ENCODE results near the gene PPM1K.
"Not testable (repeated sequence)": the region's sequence is repeated elsewhere in the genome, so short reads cannot be mapped to it uniquely, and the experiment has no call there.

PPM1K gene

DNA sequence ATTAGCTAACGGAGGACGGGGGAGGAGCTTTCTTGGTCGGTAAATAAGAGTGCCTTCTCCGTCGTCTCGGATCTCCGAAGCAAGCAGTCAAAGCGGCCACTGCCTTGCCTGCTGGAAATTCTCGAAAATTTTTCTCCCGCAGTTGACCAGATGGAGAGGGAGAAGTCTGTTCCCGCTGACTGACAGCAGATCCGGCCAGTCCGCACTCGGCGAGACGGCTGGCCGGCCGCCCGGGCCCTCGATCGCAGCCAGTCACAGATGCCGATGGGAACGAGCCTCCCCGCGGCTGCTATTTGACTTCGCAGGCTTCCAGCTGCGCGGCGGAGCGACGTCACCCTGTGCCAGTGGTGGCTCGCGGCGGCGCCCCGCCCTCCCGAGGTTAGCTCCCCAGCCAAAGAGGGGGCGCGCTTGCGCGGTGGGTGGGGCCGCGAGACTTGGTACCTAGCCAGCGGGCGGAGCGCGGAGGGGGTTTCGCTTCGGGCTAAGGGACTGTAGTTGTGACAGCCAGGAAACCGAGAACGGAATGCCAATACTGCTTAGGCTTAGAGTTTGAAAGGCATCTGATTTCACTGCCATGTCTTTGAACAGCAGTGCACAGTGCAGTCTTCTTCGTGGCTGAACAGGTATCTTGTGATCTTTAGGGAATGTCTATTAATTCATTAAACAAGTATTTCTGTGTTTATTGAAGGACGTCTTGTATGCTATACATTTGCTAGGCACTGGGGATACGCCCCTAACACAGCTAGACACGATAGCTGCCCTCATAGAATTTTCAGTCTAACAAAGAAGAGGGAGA, at the start of gene PPM1K:
Gene PPM1K (minus strand): TSS at position 123 of the 796 bp plus-strand sequence. CDS start 5,978 bp downstream, outside the sequence.
- peak; percentile 99 for DNase-seq

DNA sequence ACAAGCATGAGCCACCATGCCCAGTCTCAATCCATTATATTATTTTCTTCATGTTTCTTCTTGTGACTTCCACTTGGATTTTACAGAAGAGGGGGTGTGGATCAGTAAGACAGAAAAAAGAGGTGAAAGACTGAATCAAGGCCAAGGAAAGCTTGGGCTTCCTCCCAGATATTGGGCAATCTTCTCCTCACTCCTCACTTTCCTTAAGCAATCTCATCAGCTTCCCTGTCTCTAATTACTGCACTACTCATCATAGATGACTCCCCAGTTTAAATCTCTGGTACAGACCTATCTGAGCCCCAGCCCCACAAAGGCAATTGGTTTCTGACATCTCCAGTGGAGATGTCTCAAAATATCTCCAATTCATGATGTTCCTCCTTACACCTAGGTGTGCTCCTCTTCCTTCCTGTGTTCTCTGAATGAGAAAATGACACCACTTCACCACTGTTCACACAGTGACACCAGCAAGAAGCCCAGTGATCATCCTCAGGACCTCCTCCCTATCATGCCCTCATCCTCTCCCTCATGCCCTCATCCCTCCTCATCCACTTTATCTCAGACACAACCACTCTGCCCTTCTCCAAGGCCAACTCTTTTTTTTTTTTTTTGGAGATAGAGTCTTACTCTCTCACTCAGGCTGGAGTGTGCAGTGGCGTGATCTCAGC, 49.5 kb upstream of the PPM1K start:
- DNase-seq, result no peak

DNA sequence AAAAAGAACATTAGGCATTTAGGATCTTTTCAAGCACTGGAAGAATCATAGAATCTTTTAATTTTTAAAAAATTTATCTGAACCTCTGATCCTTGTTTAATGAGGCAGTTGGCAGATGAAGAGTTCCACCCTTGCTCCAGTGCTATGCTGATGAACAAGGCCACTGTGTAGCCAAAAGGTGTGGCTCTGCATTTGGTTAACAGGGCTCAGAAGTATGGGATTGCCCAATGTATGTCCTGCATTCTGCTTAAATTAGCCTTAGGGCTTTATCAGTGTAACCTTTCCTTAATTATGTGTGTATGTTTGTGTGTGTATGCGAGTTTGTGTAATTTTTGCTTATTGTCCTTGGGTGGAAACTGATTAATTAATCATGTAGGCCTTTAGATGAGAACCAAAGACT, 43.3 kb upstream of the PPM1K start:
- no peak for DNase-seq

DNA sequence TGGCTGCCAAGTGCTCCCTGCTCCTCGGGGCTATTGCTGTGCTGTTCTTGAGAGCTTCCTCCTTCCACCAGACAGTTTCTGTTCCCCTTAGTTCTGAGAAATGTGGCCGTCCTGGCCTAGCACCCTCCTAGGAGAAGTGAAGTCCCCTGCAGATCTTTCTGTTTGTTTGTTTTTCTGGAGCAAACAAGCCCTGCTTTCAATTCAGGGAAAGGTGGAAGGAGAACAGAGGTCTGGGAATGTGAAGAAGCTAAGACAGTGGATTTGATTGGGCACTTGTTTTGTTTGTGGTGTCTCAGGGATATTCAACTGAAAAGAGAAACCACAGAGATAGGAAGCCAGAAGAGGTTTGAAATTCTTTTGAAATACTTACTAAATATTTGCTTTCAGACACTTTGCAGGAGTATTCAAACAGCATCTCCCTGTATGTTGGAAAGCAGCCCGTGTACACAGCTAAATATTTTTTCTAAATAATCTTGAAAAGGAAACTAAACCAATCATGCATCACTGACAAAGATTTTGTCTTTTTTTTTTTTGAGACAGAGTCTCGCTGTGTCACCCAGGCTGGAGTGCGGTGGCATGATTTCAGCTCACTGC, 36.5 kb upstream of the PPM1K start:
- peak; percentile 9 for DNase-seq

DNA sequence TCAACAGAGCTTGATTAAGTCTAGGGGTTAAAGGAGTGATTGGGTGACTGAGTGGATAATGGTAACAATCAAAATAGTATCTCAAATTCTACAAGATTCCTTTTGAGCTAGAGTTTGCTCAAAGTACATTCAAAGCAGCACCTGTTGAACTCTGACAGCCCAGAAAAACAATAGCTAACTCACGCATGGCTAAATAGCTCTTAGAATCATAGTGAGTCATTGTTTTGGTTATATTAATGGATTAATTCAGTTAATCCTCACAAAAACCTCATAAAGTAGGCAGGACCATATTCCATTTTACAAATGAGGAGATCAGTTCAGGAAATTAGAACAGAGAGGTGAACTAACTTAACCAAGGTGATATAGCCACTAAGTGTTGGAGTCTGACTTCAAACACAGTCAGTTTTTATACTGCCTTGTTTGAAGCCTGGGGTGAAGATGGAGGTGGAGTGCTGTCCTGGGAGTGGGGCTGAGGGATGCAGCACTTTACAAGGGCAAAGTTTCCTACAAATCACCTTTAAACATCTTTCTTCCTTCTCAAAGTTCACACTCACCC, 35.9 kb upstream of the PPM1K start:
- no peak for DNase-seq

DNA sequence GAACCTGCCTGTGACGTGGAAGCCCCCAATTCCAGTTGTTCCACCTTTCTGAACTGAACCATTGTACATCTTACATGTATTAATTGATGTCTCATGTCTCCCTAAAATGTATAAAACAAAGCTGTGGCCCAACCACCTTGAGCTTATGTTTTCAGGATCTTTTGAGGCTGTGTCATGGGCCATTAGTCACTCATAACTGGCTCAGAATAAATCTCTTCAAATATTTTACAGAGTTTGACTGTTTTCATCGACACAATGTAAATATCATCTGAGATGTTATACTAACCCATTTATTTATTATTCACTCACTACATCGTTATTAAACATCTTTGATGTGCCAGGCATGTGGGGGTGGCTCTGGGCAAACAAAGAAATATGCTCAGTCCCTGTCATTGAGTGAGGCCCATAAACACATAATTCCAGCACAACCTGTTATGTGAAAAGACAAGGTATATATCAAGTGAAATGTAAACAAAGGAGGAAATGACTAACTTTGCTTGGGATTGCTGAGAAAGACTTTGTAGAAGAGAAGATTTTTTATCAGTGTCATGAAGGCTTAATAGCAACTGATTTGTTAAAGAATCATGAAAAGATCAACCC, 34.5 kb upstream of the PPM1K start:
- DNase-seq, result no peak

DNA sequence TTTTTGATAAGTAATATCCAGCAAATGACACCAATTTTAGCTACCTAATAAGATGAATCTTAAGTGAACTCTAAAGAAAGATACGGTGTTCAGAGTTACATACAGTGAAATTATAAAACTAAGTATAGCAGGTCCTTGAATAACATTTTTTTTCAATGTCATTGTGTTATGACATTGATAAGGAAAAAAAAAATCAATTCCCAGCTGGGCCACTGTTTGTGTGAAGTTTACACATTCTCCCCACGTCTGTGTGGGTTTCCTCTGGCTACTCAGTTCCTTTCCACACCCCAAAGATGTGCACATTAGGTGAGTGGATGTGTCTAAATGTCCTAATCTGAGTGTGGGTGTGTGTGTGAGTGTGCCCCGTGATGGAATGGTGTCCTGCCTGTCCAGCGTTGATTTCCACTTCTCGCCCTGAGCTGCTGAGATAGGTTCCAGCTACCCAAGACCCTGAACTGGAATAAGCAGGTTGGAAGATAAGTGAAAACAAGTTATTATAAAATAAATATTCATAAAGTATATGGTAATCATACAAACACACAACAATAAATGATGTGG, 31.2 kb upstream of the PPM1K start:
- DNase-seq, result no peak

DNA sequence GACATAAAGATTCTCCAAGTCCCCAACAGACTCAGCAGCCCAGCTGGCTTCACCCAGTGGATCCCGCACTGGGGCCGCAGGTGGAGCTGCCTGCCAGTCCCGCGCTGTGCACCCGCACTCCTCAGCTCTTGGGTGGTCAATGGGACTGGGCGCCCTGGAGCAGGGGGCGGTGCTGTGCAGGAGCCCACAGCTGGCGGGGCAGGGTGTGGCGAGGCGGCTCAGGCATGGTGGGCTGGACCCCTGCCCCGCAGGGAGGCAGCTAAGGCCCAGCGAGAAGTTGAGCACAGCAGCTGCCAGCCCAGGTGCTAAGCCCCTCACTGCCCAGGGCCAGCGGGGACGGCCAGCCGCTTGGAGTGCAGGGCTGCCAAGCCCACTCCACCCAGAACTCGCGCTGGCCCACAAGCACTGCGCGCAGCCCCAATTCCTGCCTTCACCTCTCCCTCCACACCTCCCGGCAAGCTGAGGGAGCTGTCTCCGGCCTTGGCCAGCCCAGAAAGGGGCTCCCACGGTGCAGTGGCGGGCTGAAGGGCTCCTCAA, 28.8 kb upstream of the PPM1K start:
- DNase-seq, result not testable (repeated sequence)

DNA sequence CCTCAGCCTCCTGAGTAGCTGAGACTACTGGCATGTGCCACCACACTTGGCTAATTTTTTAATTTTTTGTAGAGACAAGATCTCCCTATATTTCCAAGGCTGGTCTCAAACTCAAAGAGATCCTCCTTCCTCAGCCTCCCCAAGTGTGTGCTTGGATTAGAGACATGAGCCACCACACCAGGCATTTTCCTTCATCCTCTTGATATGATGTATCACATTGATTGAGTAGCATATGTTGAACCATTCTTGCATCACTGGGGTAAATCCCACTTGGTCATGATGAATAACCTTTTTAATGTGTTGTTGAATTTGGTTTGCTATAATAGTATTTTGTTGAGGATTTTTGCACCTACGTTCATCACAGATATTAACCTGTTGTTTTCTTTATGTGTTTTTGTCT, 24.2 kb upstream of the PPM1K start:
- DNase-seq, result no peak

DNA sequence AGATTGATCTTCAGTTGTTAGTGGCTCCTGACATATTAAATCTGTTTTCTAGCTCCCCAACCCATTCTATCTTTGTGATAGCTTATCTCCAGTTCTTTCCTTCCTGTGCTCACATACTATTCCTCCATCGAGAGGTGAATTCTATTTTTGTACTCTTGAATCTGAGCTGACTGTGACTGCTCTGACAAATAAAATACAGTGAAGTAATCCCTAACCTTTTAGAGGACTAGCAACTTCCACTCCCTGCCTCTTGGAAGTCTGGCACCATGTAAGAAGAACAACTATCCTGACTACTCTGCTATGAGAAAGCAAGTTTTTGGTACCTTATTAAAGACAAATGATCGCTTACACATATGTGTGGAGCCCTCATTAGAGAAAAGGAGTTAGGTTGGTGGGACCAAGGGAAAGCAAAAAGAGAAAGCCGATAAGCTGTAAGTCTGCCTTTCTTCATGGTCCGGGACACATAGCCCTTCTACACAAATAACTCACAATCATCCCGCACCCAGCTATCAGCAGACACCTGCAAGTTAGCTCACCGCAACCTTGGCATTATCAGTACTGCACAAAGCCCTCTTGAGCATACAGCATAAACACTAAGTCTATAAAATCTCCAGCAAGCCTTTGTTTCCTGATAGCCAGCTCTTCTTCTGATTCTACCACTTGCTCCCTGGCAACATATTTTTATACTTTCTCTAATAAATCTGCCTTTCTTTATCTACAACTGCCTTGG, 13.5 kb upstream of the PPM1K start:
- no peak for DNase-seq

DNA sequence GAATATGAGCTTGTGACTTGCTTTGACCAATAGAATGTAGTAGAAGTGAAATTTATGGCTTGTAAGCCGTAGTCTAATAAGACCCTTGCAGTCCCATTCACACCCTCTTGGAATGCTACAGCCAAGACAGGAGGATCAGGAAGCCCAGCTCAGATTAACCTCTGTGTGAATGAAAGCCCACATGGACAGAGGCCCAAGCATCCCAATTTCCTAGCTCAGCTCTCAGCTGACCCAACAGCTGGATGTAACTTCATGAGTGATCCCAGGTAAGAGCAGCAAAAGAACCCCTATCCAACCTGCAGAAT, 12.8 kb upstream of the PPM1K start:
- DNase-seq, result no peak

DNA sequence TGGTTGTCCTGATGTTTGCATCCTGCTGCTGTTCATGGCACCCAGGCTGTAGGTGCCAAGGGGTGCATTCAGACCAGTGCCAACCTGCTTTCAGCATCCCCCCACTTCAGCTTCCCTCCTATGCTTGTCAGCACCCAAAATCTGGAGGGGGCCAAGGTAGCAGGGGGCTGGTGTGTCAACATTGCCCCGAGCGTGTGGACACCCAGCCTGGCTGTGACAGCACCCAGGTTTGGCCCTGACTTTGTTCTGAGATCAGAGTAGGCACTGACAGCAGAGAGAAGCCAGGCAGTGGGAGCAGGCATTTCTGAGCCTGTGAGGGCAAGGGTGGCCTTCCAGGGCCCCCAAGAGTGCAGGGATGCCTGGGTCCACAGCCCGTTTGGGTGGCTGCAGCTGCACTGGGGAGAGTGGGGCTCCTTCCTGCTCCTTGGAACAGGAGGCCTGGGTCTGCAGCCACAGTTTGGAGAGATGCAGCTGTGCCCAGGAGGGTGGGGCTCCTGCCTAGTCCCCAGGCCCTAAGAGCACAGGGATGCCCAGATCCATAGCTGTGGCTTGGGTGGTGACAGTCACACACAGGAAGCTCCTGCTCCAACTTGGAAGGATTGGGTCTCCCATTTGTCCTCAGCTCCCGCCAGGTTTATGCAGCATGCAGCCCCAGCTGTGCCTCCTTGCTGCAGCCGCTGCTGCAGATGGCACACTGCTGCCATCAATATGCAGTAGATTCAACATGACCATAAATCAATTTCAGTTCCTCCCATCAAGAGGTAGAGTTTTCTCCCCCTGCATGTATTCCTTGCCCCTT, 12.3 kb upstream of the PPM1K start:
- DNase-seq, result no peak

DNA sequence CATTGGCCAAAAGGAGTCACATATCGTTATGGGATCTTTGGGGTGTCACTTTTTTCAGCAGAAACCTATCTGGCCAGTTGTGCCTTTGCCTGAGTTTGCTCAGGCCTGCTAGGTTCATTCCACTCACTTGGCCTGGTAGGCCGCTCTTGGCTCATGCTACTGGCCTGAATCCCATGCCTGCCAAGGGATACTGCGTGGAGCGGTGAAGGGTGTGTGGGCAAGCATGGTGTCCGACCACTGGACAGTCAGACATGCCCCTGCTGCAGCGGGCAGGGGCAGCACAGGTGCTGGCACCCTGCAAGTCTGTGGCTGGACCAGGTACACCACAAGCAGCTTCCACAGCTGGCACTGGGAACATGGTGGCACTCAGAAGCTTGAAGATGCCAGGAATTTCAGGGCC, 11.3 kb upstream of the PPM1K start:
- DNase-seq, result no peak

DNA sequence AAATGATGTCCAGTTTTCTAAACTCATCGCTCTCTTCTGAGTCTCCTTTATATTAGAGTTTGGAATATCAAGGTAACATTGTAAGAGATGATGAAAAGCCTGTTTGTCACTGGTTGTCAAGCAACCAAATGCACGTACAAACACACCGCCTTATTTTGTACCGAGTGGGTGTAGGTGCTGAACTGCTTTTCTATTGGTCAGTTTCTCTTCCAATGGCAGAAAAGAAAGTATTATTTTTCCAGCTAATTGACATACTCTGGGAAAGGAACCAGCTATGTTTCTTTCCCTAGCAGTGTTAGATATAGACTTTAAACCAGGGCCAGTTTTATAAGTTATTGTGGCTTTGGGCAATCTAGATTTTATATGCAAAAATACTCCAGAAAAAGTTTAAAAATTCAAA, 6.6 kb upstream of the PPM1K start:
- no peak for DNase-seq

DNA sequence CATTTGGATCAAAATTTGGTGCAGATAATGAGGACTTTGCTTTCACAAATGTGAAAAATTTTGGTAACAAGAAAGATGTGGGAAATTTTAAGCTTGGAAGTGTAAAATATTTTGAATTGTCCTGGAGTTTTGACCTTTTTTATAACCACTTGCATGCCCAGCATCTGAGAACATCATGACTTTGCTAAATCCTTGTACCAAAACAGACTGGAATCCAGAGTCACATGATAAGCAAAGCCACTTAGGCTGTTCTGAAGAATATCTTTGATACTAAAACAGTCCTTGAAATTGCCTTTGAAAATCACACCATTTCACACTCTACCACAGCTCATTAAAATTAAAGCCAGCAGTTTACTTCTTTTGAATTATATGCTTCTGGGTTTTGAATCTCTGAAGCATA, 2.5 kb upstream of the PPM1K start:
- no peak for DNase-seq

DNA sequence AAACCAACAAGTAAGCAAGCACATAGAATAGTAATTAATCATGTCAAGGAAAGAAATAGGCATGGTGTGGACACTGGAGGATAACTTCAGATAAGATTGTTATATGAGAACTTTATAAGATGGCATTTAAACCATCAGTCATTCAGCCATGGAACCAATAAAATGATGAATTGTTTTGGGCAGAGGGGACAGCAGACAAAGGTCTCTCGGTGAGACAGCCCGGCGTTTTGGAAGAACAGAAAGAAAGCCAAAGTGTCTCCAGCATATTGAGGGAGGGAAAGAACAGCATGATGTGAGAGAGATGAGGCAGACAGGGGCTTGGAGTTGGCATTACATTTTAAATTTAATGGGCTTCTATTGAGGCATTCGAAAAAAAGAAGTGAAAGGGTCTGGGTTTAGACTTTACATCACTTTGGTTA, 883 bp upstream of the PPM1K start:
- DNase-seq, result no peak

DNA sequence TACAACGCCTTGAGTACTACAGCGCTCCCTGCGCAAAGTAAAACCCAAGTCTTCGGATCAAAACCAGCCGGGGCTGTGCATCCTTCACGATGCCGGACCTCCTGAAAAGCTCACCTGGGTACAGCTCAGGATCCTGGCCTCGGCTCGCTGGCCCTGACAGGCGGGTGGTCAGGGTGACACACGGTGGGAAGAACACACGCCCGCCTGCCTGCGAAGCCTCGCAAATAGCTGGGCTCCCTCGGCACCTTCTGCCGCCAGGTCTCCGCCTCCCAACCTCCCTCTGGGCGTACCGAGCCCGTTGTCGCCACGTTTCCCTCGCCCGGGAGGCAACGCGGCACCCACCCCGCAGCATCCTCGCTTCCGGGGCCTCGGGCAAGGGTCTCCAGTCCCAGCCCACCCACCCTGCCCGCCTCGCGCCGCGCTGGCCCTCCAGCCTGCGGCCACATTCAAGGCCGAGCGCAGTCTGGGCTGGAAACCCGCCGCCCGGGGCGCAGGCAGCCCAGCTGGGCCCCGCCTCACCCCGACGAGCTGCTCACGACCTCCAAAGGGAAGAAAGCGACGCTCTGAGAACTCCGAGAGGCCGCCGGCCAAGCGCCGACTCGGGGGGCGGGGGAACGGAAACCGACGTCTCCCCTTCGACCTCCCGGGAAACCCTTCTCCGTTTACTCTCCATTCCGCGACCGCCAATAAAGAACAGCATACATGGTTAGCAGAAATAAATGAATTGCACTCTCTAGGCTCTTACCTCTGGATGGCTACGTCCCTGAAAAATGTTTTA, 511 bp downstream of the PPM1K start:
- DNase-seq, result peak; percentile 67

DNA sequence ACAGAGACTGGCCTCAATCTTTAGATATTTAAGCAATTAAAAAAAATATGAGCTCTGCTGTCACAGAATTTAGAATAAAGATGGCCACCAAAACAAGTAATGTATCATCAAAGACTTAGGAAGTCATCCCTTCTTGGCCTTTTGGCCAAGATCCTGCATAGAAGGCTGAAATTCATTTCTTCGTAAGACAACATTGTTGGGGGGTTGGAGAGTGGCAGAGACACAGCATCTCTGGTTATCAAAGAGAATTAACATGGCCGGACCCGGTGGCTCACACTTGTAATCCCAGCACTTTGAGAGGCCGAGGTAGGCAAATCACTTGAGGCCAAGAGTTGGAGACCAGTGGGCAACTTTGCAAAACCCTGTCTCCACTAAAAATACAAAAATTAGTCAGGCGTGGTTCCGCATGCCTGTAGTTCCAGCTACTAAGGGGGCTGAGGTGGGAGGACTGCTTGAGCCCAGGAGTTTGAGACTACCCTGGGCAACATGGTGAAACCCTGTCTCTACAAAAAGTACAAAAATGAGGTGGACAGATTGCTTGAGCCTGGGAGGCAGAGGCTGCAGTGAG, 4.0 kb downstream of the PPM1K start:
- DNase-seq, result no peak

DNA sequence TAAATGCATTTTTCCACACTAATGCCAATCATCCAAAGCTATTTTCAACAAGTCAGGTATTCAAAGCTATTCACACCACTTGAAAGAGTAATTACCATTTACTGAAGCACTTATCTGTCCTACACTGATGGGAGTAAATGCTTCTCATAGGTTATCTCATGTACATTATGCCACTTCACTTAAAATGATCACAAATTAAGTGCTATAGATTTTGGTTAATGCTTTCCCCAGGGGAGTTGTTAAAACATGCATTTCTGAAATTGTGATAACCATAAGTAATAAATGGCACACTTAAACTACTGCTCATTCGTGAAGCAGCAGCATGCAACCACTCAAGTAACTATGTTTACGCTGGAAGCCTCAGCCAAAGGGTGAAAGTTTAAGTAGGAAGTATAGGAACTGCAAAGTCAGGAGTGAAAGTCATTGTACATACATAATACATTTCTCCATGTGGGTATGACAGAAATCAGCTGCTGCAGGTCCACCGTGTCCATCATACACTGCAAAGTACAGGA, 6.6 kb downstream of the PPM1K start:
- no peak for DNase-seq
